ENCODE results near the gene COA5. TPM values are rescaled to one million over a fixed set of nuclear protein-coding genes. Genes with fewer than 3 reads are reported as not detected.

COA5 gene
- total RNA-seq, 1 donor from 2014 or later, result 29.6 TPM

GRCh38 chr2:98572211-98572610 is 36.1 kb downstream of the COA5 start:
- Mint-ChIP-seq H3K4me1 (ENCODE audit: low read depth, unreplicated experiment) (no peaks in the 10 kb centered on the region), H3K27me3 (ENCODE audit: unreplicated experiment) (peaks cover 5% of the 10 kb centered on the region), H3K36me3 (ENCODE audit: unreplicated experiment) (peaks cover 9% of the 10 kb centered on the region)

DNA sequence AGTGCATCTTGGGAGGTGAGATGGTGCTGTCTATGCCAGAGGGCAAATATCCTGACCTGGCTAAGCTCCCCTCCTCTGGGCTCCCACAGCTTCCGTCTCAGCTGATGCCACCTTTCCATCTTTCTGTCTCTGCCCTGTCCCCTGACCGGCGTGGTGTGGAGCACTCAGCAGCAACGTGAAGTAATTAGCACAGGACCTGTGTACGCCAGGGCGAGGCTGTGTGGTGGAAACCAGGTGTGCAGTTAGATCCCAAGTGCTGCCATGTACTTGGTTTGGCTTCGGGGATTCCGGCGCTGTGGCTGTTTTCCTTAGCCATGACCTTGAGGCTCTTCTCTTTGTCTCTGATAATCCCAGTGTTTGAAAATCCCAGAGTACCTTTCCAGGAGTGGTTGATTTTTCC is 36.5 kb downstream of the COA5 start:
- Mint-ChIP-seq H3K36me3 (ENCODE audit: unreplicated experiment) (peaks cover 13% of the 10 kb centered on the region), H3K4me1 (ENCODE audit: low read depth, unreplicated experiment) (no peaks in the 10 kb centered on the region), H3K27me3 (ENCODE audit: unreplicated experiment) (peaks cover 7% of the 10 kb centered on the region), H3K9me3 (ENCODE audit: unreplicated experiment) (peaks cover 5% of the 10 kb centered on the region), H3K4me3 (ENCODE audit: unreplicated experiment) (no peak overlapping the region), H3K27ac (ENCODE audit: unreplicated experiment) (no peak overlapping the region)
- no peak for TF ChIP-seq CTCF (IDR thresholded peaks at IDR 0.05; ENCODE audit: partially characterized antibody, unreplicated experiment)
- no peak for DNase-seq

More at GRCh38 chr2:98572211-98572610, 36.1 kb downstream of the COA5 start:
- no peak for TF ChIP-seq CTCF (IDR thresholded peaks at IDR 0.05; ENCODE audit: partially characterized antibody, unreplicated experiment)
- H3K9me3 Mint-ChIP-seq (ENCODE audit: unreplicated experiment), result peaks cover 5% of the 10 kb centered on the region
- DNase-seq, result no peak
- no peak overlapping the region for H3K4me3 Mint-ChIP-seq (ENCODE audit: unreplicated experiment)
- no peak overlapping the region for H3K27ac Mint-ChIP-seq (ENCODE audit: unreplicated experiment)

- TF ChIP-seq CTCF (IDR thresholded peaks at IDR 0.05; ENCODE audit: partially characterized antibody, unreplicated experiment), result no peak
- peaks cover 14% of the 10 kb centered on the region for H3K36me3 Mint-ChIP-seq (ENCODE audit: unreplicated experiment)
- peaks cover 5% of the 10 kb centered on the region for H3K9me3 Mint-ChIP-seq (ENCODE audit: unreplicated experiment)
- H3K27me3 Mint-ChIP-seq (ENCODE audit: unreplicated experiment), result peaks cover 8% of the 10 kb centered on the region
- H3K4me3 Mint-ChIP-seq (ENCODE audit: unreplicated experiment), result no peak overlapping the region
- no peaks in the 10 kb centered on the region for H3K4me1 Mint-ChIP-seq (ENCODE audit: low read depth, unreplicated experiment)
- no peak overlapping the region for H3K27ac Mint-ChIP-seq (ENCODE audit: unreplicated experiment)
- no peak for DNase-seq
These were observed 37.1 kb downstream of the COA5 start for GRCh38 chr2:98571121-98571701.

DNA sequence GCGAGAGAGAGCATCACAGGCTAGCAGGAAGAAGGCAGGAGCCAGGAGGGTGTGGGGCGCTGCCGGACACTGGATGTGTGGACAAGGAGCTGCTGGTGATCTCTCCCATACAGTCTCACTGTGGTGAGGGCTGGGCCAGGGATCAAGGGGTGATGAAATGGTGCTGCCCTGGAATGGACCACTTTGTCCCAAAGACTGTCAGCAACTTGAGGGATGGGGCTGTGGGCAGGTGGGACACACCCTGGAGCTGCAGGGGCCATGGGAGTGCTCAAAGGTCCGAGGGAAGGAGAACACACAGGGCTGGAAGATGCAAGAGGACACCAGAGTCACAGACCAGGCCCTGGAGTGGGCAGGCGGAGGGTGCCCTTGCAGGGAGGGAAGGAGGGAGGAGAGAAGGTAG is 38.0 kb downstream of the COA5 start:
- Mint-ChIP-seq H3K4me3 (ENCODE audit: unreplicated experiment) (no peak overlapping the region), H3K27ac (ENCODE audit: unreplicated experiment) (no peak overlapping the region), H3K4me1 (ENCODE audit: low read depth, unreplicated experiment) (no peaks in the 10 kb centered on the region), H3K27me3 (ENCODE audit: unreplicated experiment) (peaks cover 10% of the 10 kb centered on the region), H3K9me3 (ENCODE audit: unreplicated experiment) (peaks cover 5% of the 10 kb centered on the region), H3K36me3 (ENCODE audit: unreplicated experiment) (peaks cover 14% of the 10 kb centered on the region)
- TF ChIP-seq CTCF (IDR thresholded peaks at IDR 0.05; ENCODE audit: partially characterized antibody, unreplicated experiment), result no peak
- DNase-seq, result no peak

GRCh38 chr2:98569915-98570314 is 38.4 kb downstream of the COA5 start:
- H3K27ac Mint-ChIP-seq (ENCODE audit: unreplicated experiment), result no peak overlapping the region
- H3K9me3 Mint-ChIP-seq (ENCODE audit: unreplicated experiment), result peaks cover 5% of the 10 kb centered on the region
- H3K27me3 Mint-ChIP-seq (ENCODE audit: unreplicated experiment), result peaks cover 10% of the 10 kb centered on the region
- H3K4me1 Mint-ChIP-seq (ENCODE audit: low read depth, unreplicated experiment), result no peaks in the 10 kb centered on the region
- DNase-seq, result no peak
- no peak overlapping the region for H3K4me3 Mint-ChIP-seq (ENCODE audit: unreplicated experiment)
- H3K36me3 Mint-ChIP-seq (ENCODE audit: unreplicated experiment), result peaks cover 14% of the 10 kb centered on the region
- no peak for TF ChIP-seq CTCF (IDR thresholded peaks at IDR 0.05; ENCODE audit: partially characterized antibody, unreplicated experiment)
